HepG2 (cell line): ENCODE measurements around the gene IFNLR1. TPM values are rescaled to one million over a fixed set of nuclear protein-coding genes. Genes with fewer than 3 reads are reported as not detected.
A peak's percentile ranks its signal among the peaks of the same experiment; 100 is the strongest.

Experiments
- ARNTL ChIP-seq: sonication (generic); formaldehyde crosslinking; IDR thresholded peaks from 2 replicates; pipeline ENCODE4 v1.4.0; 2020; ENCODE audit warnings: mild to moderate bottlenecking, missing genetic modification reagents
- ATF2 ChIP-seq: sonication (generic); formaldehyde crosslinking; IDR thresholded peaks from 2 replicates; pipeline ENCODE4 v1.4.0; 2020; ENCODE audit warnings: missing genetic modification reagents
- HDAC6 ChIP-seq: fragments of 200-600 bp; sonication (generic); IDR thresholded peaks from 2 replicates; pipeline ENCODE4 v1.7.0; 2017; ENCODE audit warnings: mild to moderate bottlenecking, antibody characterized with exemption, low read length, low read depth
- IRF9 ChIP-seq: sonication (generic); formaldehyde crosslinking; IDR thresholded peaks from 2 replicates; pipeline ENCODE4 v1.8.0; 2022; ENCODE audit warnings: missing genetic modification reagents, mild to moderate bottlenecking, borderline replicate concordance
- NFYB ChIP-seq: sonication (generic); formaldehyde crosslinking; IDR thresholded peaks from 2 replicates; pipeline ENCODE4 v1.4.0; 2020; ENCODE audit warnings: missing genetic modification reagents
- PCBP2 ChIP-seq: fragments of 200-400 bp; formaldehyde crosslinking; optimal IDR thresholded peaks from 2 replicates; pipeline ENCODE3; 2018; ENCODE audit warnings: low read length, low read depth; ENCODE audit not compliant: poor library complexity, severe bottlenecking
- PRDM15 ChIP-seq: sonication (generic); formaldehyde crosslinking; IDR thresholded peaks from 2 replicates; pipeline ENCODE4 v1.4.0; 2020; ENCODE audit warnings: missing genetic modification reagents
- RXRB ChIP-seq: IDR thresholded peaks from 2 replicates; pipeline ENCODE4 v1.6.1; 2016; ENCODE audit warnings: borderline replicate concordance, missing genetic modification reagents, missing compliant biosample characterization
- ZBTB4 ChIP-seq: sonication (generic); formaldehyde crosslinking; IDR thresholded peaks from 2 replicates; pipeline ENCODE4 v1.4.0; 2020; ENCODE audit warnings: missing genetic modification reagents, mild to moderate bottlenecking, borderline replicate concordance
- ZFP82 ChIP-seq: sonication (generic); formaldehyde crosslinking; IDR thresholded peaks from 2 replicates; pipeline ENCODE4 v1.5.1; 2020; ENCODE audit warnings: mild to moderate bottlenecking, missing genetic modification reagents, borderline replicate concordance
- ZNF234 ChIP-seq: sonication (generic); formaldehyde crosslinking; conservative IDR thresholded peaks from 2 replicates; pipeline ENCODE4 v1.5.1; 2020; ENCODE audit warnings: mild to moderate bottlenecking, missing genetic modification reagents
- ZNF503 ChIP-seq: sonication (generic); formaldehyde crosslinking; IDR thresholded peaks from 2 replicates; pipeline ENCODE4 v1.4.0; 2020; ENCODE audit warnings: missing genetic modification reagents
- ZNF546 ChIP-seq: sonication (generic); formaldehyde crosslinking; conservative IDR thresholded peaks from 2 replicates; pipeline ENCODE4 v1.8.1; 2023; ENCODE audit warnings: mild to moderate bottlenecking, missing genetic modification reagents
- ZNF747 ChIP-seq: sonication (generic); formaldehyde crosslinking; IDR thresholded peaks from 2 replicates; pipeline ENCODE4 v1.8.1; 2023; ENCODE audit warnings: missing genetic modification reagents, mild to moderate bottlenecking, borderline replicate concordance
- ZNF792 ChIP-seq: IDR thresholded peaks from 2 replicates; pipeline ENCODE4 v1.6.1; 2016
- polyA plus RNA-seq, 8 experiments: library from polyadenylated mRNA; depleted of rRNA in 3 of 8; stranded (reverse) in 7 of 8; unstranded in 1 of 8; fragments of >200 nt; fragmentation: Illumina TruSeq in 4 of 8; extraction: Trizol in 4 of 8; gene quantifications; 2 replicates each; pipeline versions ENCODE4 v1.2.1 to v1.2.3, GENCODE V29; 2011 to 2016; ENCODE audit warnings: low read depth in 4 of 8, missing spikeins in 1 of 8, mixed read lengths in 1 of 8; ENCODE audit not compliant: insufficient read depth in 1 of 8
- total RNA-seq, 5 experiments: library from RNA; depleted of rRNA; stranded (reverse); fragments of >200 nt; fragmentation: Illumina TruSeq; extraction: Trizol; gene quantifications; 2 replicates each; pipeline ENCODE4 v1.2.3, GENCODE V29; 2016; ENCODE audit warnings: low read depth in 1 of 5

IFNLR1 gene
- total and polyA plus RNA-seq, 2 of the 13 experiments (the other 11 are each of a cell fraction or from before 2014, with no cell fraction given), result 3.8 to 8.5 TPM

- TF ChIP-seq ATF2 (CRISPR knock-in tag), result no peak
- TF ChIP-seq RXRB, result peak; percentile 49; the same call in 1 of the 2 replicates
- no peak for TF ChIP-seq ZNF234 (CRISPR knock-in tag)
- TF ChIP-seq PCBP2, result no peak
- TF ChIP-seq NFYB (CRISPR knock-in tag), result no peak
- TF ChIP-seq ZNF546, result no peak
- TF ChIP-seq ZFP82, result no peak
- no peak for TF ChIP-seq ZNF747 (CRISPR knock-in tag)
- no peak for TF ChIP-seq ZNF792
- TF ChIP-seq ZNF503 (CRISPR knock-in tag), result no peak
- no peak for TF ChIP-seq PRDM15 (CRISPR knock-in tag)
- TF ChIP-seq IRF9 (CRISPR knock-in tag), result no peak
- TF ChIP-seq ZBTB4, result no peak
- no peak for TF ChIP-seq HDAC6
- 0 out of 2 replicates have a peak, but pooled peaks have one; percentile 13 for TF ChIP-seq ARNTL (CRISPR knock-in tag)
Measured at GRCh38 chr1:24150234-24151174, 36.6 kb downstream of the IFNLR1 start (continued).
